Erythroblast (primary cell): ENCODE measurements around the gene DUSP1.

Experiments used
- DNase-seq, 2 experiments: peaks; one replicate each; lab custom pipeline; 2025; lab: John Stamatoyannopoulos, UW
- GATA1 ChIP-seq: IDR thresholded peaks from 2 replicates; pipeline ENCODE4 v1.6.1; 2011; ENCODE audit warnings: low read depth, mild to moderate bottlenecking, control low read depth, low read length, moderate library complexity
- POLR2A ChIP-seq: IDR thresholded peaks from 2 replicates; pipeline ENCODE4 v1.6.1; 2011; ENCODE audit warnings: mild to moderate bottlenecking, low read length

Gene DUSP1

GRCh38 chr5:172744123-172745104, 26.6 kb downstream of the DUSP1 start:
- TF ChIP-seq GATA1 (no peak), POLR2A (no peak)
- no peak for DNase-seq

GRCh38 chr5:172743112-172743959, 27.7 kb downstream of the DUSP1 start:
- DNase-seq: no peak
- TF ChIP-seq GATA1 (no peak), POLR2A (no peak)

GRCh38 chr5:172741206-172741582, 29.8 kb downstream of the DUSP1 start:
- TF ChIP-seq POLR2A (no peak), GATA1 (no peak)
- DNase-seq: no peak

GRCh38 chr5:172740428-172741205, 30.4 kb downstream of the DUSP1 start:
- TF ChIP-seq POLR2A (no peak), GATA1 (no peak)
- no peak for DNase-seq

GRCh38 chr5:172739375-172739774, 31.6 kb downstream of the DUSP1 start:
- TF ChIP-seq GATA1 (no peak), POLR2A (no peak)
- DNase-seq: no peak

- TF ChIP-seq GATA1: no peak
- no peak for DNase-seq
Measured at GRCh38 chr5:172736508-172737135, 34.4 kb downstream of the DUSP1 start.

- no peak for TF ChIP-seq POLR2A
- no peak for TF ChIP-seq GATA1
- DNase-seq: no peak
Measured at GRCh38 chr5:172735141-172735831, 35.7 kb downstream of the DUSP1 start.

- TF ChIP-seq POLR2A (no peak), GATA1 (no peak)
- no peak for DNase-seq
Measured at GRCh38 chr5:172733974-172734346, 37.0 kb downstream of the DUSP1 start.

GRCh38 chr5:172733131-172733973, 37.6 kb downstream of the DUSP1 start:
- no peak for TF ChIP-seq GATA1
- no peak for TF ChIP-seq POLR2A
- no peak for DNase-seq

- TF ChIP-seq GATA1: no peak
- no peak for TF ChIP-seq POLR2A
- DNase-seq: no peak
Measured at GRCh38 chr5:172732201-172732865, 38.7 kb downstream of the DUSP1 start.

GRCh38 chr5:172731680-172732074, 39.3 kb downstream of the DUSP1 start:
- no peak for TF ChIP-seq GATA1
- DNase-seq: no peak
